ENCODE data around the gene CAPN8.

The CAPN8 gene

GRCh38 chr1:223609977-223610376 is 55.5 kb downstream of the CAPN8 start:
- no peak for DNase-seq

- no peak for DNase-seq
These were observed 56.4 kb downstream of the CAPN8 start for GRCh38 chr1:223609066-223609465.

DNA sequence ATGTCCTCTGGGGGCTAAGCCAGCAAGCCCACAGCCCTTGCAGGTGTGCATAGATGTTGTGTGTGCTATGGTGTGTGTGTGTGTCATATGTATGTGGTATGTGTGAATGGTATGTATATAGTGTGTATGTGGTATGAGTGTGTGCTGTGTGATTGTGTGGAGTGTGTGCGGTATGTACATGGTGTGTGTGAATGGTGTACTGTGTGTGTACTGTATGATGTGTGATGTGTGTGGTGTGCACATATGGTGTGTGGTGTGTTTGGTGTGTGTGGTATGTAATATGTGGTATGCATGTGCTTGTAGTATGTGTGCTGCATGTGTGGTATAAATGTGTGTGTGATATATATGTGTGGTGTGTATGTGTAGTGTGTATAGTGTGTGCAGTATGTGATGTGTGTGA is 107.0 kb downstream of the CAPN8 start:
- no peak for DNase-seq

DNA sequence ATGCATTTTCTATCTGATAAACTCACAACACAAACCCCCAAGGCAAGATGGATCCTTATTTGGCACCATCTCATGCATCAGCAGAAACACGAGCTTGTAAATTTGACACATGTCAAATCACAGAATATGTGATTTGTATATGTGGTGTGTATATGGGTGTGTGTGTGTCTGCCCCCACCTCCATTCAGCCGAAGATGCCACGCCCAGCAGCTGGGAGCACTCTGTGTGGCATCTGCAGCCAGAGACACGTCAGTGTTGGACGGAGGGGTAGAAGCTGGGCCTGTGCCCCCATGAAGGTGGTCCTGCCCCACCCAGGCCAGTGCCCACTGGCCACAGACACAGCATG is 108.4 kb downstream of the CAPN8 start:
- no peak for DNase-seq

DNA sequence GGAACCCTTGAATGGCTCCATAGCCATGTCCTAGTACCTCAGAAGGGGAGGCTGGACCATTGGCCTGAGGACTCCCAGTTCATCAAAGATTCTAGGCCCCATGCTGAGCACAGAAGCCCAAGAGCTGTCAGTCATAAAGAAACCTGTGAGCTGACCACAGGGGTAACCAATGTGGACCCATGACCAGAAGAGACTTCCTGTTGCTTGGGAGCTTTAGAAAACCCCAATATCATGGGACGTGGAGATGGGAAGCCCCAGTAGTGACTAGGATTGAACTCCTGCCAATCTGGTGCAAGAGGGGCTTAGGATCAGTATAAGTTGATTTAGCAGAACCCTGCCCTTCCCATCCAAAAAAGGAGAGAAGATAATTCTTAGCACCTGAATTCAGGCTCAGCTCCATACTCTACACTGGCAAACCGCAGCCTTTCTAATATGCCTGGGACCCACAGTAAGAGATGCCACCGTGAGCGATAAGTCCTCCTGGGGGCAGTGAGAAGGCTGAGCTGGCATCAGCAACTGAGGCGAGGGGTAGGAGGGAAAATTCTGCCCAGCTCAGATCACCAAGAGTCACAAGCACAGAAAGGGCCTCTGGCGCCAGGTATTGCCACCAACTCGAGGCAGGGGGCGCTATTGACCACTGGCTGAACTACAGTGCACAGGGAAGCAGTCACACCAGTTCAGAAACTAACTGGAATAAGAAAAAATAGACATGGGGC is 108.9 kb downstream of the CAPN8 start:
- no peak for DNase-seq

DNA sequence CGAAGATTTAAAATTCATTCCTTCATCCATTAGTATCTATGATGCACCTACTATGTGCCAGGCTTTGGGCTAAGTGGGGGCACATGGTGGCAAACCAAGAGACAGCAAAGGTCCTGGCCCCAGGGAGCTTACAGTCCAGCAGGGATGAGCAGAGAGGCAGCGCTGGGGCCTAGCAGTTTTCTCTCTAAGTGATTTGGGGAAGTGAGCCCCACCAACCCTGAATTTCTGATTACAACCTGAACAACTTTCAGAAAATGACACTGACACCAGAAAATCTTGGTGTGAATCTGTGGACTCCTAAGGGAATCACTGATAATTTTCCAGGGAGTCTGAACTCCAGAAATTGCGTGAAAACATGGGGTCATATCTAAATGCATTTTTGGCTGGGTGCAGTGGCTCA is 111.5 kb downstream of the CAPN8 start:
- no peak for DNase-seq

DNA sequence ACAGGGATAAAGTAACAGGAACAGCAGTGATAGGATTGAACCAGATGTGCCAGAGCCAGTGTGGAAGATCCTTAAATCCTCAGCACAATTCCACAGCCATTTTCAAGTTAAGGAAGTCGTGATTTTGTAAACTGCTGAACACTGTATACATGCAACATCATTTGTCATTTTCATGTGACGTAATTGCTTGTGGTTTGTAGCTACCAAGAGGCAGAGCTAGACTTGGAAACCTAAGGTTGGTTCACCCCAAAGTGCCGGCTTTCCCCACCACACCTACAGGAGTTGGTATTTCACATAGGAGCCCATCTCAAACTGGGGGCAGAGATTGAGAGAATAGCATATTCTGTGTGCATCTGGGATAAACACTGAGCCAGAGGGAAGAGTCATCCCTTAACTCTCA is 113.9 kb downstream of the CAPN8 start:
- no peak for DNase-seq

DNA sequence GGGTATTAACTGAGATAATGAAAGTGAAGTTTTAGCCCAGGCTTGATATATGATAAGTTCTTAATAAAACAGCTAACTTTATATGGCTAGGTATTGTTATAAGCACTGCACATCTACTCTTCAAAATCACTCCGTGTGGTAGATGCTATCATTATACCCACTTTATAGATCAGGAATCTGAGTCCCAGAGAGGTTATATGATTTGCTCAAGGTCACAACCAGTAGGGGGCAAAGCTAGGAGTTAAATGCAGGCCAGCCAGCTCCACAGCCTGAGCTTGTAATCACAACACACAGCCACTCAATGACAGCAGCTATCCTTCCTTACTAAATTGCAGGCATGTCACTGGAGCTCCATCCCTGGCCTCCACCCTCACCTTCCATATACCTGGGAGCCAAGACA is 115.8 kb downstream of the CAPN8 start:
- no peak for DNase-seq

- DNase-seq, result no peak
These were observed 118.0 kb downstream of the CAPN8 start for GRCh38 chr1:223547316-223548114.

- DNase-seq, result no peak
These were observed 120.2 kb downstream of the CAPN8 start for GRCh38 chr1:223545343-223545742.

DNA sequence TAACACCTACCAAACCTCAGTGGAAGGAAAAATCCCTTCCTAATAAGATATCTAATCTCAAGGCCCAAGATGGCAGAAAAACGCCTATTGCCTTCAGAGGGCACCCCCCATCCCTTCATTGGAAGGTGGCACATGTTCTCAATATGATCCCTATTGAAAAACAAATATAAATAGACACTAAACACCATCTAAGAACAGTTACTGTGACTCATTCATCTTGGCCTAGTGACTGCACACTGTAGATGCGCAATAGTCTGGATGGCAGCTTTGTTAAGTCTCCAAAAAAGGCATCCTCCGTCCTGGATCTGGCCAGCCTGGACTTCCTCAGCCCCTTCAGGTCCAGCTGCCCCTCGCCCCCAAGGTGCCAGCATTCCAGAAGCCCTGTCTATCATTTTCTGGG is 121.9 kb downstream of the CAPN8 start:
- no peak for DNase-seq

GRCh38 chr1:223542831-223543230 is 122.7 kb downstream of the CAPN8 start:
- no peak for DNase-seq

GRCh38 chr1:223540485-223541106 is 124.9 kb downstream of the CAPN8 start:
- no peak for DNase-seq

GRCh38 chr1:223539750-223540149 is 125.8 kb downstream of the CAPN8 start:
- DNase-seq, result no peak

DNA sequence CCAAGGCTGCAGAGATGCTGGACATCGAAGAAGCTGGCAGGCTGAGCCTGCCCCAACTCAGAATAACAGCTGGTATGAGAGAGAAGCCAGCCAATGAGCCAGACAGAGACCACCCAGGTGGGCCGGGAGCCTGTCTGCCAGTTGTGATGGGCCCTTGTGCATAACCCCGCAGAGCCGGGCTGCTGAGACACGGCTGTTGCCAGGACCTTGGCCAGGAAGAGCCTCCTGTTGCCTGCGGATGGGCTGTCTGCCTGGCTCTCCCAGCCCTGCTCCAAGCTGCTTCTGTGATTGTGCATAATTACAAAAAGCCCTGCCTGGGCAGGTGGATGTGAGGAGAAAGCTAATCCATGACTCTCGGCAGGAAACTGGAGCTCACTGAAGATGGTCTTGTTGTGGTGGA is 126.5 kb downstream of the CAPN8 start:
- DNase-seq, result no peak

GRCh38 chr1:223535319-223535718 is 130.2 kb downstream of the CAPN8 start:
- DNase-seq, result no peak

GRCh38 chr1:223534677-223535076 is 130.8 kb downstream of the CAPN8 start:
- DNase-seq, result no peak

DNA sequence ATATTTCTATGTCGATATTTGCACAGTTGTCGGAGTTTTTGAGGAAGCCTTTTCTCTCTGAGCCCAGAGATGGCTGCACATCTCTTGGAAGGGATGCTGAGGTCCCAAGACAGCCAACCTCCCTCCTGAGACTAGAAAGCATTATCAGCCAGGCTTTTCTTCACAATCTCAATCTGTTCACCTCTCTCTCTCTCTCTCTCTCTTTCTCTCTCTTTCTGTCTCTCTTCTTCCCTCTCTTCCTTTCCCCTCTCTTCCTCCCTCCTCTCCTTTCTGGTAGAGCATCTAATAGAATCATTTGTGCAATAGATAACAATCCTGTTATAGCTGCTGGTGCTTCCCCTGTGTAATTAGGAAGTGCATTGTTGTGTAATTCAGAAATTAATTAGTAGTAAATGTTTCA is 131.8 kb downstream of the CAPN8 start:
- no peak for DNase-seq

GRCh38 chr1:223531742-223532341 is 133.7 kb downstream of the CAPN8 start:
- peak; percentile 36 for DNase-seq

GRCh38 chr1:223525957-223526356 is 139.5 kb downstream of the CAPN8 start:
- DNase-seq, result no peak

DNA sequence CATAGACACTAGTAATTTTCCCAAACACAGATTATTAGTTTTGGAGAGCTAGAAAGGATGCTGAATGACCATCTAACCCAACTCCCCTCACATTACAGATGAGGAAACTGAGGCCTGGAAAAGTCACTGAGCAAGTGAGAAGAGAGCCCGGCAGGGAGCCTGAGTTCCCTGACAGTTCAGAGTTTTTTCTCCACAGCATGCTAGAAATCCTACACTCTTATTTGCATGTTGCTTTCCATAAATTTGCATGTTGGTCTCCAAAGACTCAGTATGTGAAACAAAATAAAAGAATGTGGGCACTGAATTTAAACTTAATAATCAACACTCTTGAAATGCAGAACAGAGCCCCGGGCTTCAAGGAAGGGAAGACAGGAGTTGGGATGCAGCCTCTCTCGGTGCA is 140.0 kb downstream of the CAPN8 start:
- DNase-seq, result no peak

DNA sequence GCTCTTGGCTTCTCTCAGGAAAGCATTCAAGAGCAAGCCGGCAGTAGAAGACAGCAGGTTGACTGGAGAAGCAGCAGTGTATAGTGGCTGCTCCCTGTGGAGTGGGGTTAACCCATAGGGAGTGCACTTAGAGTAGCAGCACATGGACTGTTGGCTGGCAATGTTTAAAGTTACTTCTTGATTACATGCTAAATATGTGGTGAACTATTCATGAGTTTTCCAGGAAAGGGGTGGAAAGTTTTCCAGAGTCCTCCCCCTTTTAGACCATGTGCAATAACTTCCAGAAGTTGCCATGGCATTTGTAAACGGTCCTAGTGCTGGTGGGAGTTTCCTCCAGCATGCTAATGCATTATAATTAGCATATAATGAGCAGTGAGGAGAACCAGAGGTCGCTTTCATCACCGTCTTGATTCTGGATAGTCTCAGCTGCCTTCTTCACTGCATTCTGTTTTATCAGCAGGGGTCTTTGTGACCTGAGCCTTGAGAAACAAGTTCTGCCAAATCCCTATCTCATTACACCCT is 140.5 kb downstream of the CAPN8 start:
- DNase-seq, result no peak

- DNase-seq, result no peak
These were observed 144.4 kb downstream of the CAPN8 start for GRCh38 chr1:223521150-223521549.

DNA sequence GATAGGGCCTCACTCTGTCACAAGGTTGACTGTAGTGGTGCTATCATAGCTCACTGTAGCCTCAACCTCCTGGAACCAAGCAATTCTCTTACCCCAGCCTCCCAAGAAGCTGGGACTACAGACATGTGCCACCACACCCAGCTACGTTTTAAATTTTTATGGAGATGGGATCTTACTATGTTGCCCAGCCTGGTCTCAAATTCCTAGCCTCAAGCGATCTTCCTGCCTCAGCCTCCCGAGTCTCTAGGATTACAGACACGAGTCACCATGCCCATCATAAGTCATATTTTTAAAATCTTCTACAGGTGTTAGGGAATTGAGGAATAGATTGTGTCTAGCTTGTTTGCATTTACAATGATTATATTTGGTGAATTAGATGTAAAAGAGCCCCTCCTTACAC is 145.3 kb downstream of the CAPN8 start:
- no peak for DNase-seq

All from activated T-cell treated with anti-CD3 and anti-CD28 coated beads, Interleukin-2, amount 50 U/mL, for 1 hour (primary cell).